WERI-Rb-1 (cell line): ENCODE measurements around the gene MAST4.

Experiments
- DNase-seq: peaks from one replicate; pipeline ENCODE4 v3.0.0-alpha.2; 2020
- H3K27ac ChIP-seq: fragments of 250-450 bp; sonication (Bioruptor Pico); 2 replicates; pipeline ENCODE4 v1.5.1; 2020; ENCODE audit warnings: mild to moderate bottlenecking, moderate library complexity
- H3K27me3 ChIP-seq: fragments of 250-450 bp; sonication (Bioruptor Pico); 2 replicates; pipeline ENCODE4 v1.5.1; 2021; ENCODE audit warnings: mild to moderate bottlenecking, low read depth, moderate library complexity; ENCODE audit not compliant: insufficient read depth, severe bottlenecking
- H3K36me3 ChIP-seq: fragments of 250-450 bp; sonication (Bioruptor Pico); 2 replicates; pipeline ENCODE4 v1.5.1; 2020; ENCODE audit warnings: mild to moderate bottlenecking, moderate library complexity
- H3K4me3 ChIP-seq: 2 replicates; pipeline ENCODE4 v1.5.1; 2011; ENCODE audit warnings: low read depth, mild to moderate bottlenecking, control low read depth, low read length
- H3K9me3 ChIP-seq: fragments of 250-450 bp; sonication (Bioruptor Pico); 2 replicates; pipeline ENCODE4 v1.5.1; 2021; ENCODE audit warnings: mild to moderate bottlenecking, moderate library complexity; ENCODE audit not compliant: severe bottlenecking
- TF ChIP-seq, protein P1 (sequence below): IDR thresholded peaks from 2 replicates; pipeline ENCODE4 v1.5.1; 2011; ENCODE audit warnings: low read depth, mild to moderate bottlenecking, control low read depth, inconsistent platforms, low read length

MAST4 gene

DNA sequence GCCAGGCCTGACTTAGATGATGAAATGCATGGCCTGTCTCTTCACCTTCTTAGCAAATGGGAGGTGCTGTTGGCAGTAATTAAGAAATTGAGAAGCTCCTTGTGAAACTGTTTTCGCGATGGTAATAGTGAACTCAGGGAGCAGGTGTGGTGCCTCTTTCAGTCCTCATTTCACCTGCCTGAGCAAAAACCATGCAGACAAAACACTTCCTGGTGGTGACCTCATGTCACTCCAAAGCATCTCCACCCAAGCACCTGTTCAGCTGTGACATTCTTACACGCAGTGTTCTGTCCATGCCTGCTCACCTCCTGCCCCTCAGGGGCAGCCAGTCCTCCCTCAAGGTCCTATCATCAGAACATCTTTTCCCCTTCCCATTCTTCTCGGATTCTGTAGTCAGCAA lies 453.9 kb downstream of the MAST4 start:
- H3K4me3 ChIP-seq = no peak overlapping the region
- DNase-seq = no peak
- H3K27me3 ChIP-seq = no peaks in the 10 kb centered on the region
- no peak overlapping the region for H3K27ac ChIP-seq
- TF ChIP-seq, protein P1, sequence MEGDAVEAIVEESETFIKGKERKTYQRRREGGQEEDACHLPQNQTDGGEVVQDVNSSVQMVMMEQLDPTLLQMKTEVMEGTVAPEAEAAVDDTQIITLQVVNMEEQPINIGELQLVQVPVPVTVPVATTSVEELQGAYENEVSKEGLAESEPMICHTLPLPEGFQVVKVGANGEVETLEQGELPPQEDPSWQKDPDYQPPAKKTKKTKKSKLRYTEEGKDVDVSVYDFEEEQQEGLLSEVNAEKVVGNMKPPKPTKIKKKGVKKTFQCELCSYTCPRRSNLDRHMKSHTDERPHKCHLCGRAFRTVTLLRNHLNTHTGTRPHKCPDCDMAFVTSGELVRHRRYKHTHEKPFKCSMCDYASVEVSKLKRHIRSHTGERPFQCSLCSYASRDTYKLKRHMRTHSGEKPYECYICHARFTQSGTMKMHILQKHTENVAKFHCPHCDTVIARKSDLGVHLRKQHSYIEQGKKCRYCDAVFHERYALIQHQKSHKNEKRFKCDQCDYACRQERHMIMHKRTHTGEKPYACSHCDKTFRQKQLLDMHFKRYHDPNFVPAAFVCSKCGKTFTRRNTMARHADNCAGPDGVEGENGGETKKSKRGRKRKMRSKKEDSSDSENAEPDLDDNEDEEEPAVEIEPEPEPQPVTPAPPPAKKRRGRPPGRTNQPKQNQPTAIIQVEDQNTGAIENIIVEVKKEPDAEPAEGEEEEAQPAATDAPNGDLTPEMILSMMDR = no peak
- no peaks in the 10 kb centered on the region for H3K9me3 ChIP-seq
- no peaks in the 10 kb centered on the region for H3K36me3 ChIP-seq

DNA sequence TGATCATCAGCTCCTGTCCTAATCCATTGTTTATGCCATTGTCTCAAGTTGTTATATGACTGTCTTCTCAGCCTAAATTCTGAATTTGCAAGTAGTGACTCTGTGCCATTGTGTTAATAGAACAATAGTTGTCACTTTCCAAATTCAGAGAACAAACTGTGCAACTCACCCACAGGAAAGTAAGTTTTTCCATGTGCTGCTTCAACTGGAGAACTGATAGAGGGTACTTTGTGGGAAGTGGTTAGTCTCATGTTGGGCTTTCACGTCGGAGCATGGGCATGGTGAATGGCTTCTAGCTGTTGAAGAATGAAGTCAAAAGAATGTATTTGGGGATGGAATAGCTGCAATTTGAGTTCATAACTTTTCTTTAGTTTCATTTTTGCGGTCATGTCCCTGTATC lies 454.4 kb downstream of the MAST4 start:
- Histone ChIP-seq H3K27ac (no peak overlapping the region), H3K9me3 (no peaks in the 10 kb centered on the region), H3K4me3 (no peak overlapping the region), H3K27me3 (no peaks in the 10 kb centered on the region), H3K36me3 (no peaks in the 10 kb centered on the region)
- TF ChIP-seq, protein P1 = no peak
- no peak for DNase-seq

DNA sequence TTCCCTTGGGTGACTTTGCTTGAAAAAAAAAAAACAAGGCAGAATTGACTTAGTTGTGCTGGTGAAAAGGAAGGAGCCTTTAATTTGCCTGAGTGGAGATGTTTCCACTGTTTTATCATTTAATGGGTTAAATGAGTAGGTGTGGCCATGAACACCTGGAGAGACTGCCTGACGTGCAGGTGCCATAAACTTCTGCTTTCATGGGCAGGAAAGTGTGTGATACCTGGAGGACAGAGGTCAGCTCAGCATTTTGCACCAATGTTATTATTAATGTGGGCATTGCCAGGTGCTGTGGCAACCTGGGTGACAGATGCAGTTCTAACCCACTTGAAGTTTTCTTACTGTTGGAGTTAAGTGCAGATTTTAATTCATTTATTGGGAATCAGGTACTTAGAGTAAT lies 455.0 kb downstream of the MAST4 start:
- DNase-seq = no peak
- no peaks in the 10 kb centered on the region for H3K9me3 ChIP-seq
- H3K36me3 ChIP-seq = no peaks in the 10 kb centered on the region
- no peak overlapping the region for H3K27ac ChIP-seq
- TF ChIP-seq, protein P1 = no peak
- no peak overlapping the region for H3K4me3 ChIP-seq
- no peaks in the 10 kb centered on the region for H3K27me3 ChIP-seq

DNA sequence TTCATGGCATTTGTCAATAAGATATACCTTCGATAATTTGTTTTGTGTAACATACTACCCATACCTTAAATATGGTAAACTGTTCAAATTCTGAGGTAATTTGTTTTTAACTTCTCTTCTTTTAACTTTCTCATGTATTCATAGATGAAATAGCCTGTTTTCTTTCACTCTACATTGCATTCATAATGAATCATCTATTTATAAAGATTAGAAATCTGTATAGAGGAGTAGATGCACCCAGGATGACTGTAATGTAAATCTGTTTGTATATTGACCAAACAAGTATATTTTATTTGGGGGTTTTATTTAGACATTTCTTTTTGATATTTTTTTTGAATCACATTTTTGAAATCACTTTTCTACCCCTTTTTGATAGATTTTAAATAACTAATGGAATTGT lies 455.8 kb downstream of the MAST4 start:
- H3K9me3 ChIP-seq = no peaks in the 10 kb centered on the region
- H3K36me3 ChIP-seq = no peaks in the 10 kb centered on the region
- DNase-seq = no peak
- no peak overlapping the region for H3K4me3 ChIP-seq
- TF ChIP-seq, protein P1 = no peak
- H3K27ac ChIP-seq = no peak overlapping the region
- no peaks in the 10 kb centered on the region for H3K27me3 ChIP-seq

DNA sequence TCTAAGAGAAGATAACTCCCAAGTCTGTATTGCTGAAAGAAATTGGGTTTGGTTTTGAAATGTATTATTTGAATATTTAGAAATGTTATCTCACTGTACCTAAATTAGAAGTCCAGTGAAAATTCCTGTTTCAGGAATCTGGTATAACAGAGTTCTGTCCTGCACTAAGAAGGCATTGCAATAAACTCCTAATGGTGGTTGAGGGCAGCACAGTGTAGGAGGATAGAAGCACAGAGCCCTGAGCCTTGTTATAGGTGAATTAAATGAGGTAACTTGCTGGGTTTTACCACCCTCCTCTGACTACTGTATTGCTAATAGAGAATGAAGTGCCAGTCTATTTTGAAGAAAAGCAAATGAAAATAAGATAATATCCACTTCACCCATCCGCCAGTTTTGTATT lies 457.0 kb downstream of the MAST4 start:
- no peak for DNase-seq
- no peaks in the 10 kb centered on the region for H3K27me3 ChIP-seq
- no peak overlapping the region for H3K27ac ChIP-seq
- TF ChIP-seq, protein P1 = no peak
- no peaks in the 10 kb centered on the region for H3K9me3 ChIP-seq
- H3K4me3 ChIP-seq = no peak overlapping the region
- H3K36me3 ChIP-seq = no peaks in the 10 kb centered on the region

DNA sequence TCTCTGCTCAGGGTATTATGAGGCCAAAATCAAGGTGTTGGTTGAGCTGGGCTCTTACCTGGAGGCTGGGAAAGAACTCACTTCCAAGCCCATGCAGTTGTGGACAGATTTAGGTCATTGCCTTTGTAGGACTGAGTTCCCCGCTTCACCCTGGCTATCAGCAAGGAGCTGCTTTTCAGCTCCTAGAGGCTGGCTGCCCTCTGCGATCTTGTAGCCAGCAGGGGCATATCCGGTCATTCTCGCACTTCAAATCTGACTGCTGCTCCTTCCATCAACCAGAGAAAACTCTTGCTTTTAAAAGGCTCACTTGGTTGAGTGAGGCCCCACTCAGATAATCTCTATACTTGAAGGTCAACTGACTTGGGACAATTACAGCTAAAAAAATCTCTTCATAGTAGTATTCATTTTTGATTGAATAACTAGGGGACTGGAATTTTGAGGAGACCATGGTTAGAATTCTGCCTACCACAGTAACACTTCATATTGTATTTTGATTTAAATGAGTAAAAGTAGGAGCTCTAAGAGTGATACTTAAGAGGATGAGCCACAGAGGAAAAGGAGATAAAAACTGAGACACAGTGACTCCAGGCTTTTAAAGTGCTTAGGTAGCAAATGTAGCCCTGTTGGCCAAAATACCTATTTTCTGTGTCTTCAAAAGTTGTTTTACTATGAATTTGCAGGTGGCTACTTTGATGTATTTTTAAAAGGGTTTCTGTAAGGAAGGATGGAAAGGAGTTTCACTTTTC lies 463.0 kb downstream of the MAST4 start:
- H3K27ac ChIP-seq = no peak overlapping the region
- TF ChIP-seq, protein P1 = no peak
- DNase-seq = no peak
- no peak overlapping the region for H3K4me3 ChIP-seq
- H3K36me3 ChIP-seq = no peaks in the 10 kb centered on the region
- H3K9me3 ChIP-seq = no peaks in the 10 kb centered on the region
- no peaks in the 10 kb centered on the region for H3K27me3 ChIP-seq
